Activated CD8-positive, alpha-beta T cell treated with anti-CD3 and anti-CD28 coated beads, Interleukin-2, amount 10 ng/mL, durations not matched to agents 7 days and 5 days (primary cell): Measurements from ENCODE around the gene SLC35C1. TPM values are rescaled to one million over a fixed set of nuclear protein-coding genes. Genes with fewer than 3 reads are reported as not detected.

ENCODE experiments used
- ATAC-seq: fragments of 150-1000 bp; cut with Tn5 transposase; one replicate; pipeline ENCODE4 v1.10.0; 2021; ENCODE audit warnings: moderate library complexity
- CTCF ChIA-PET: fragments of 350-600 bp; sonication (Branson Sonifier 250); formaldehyde crosslinking; loops from one replicate; lab custom pipeline; 2021; ENCODE audit warnings: antibody characterized with exemption; lab: Charles Lee
- POLR2A ChIA-PET: fragments of 350-600 bp; sonication (Branson Sonifier 250); formaldehyde crosslinking; loops from one replicate; lab custom pipeline; 2021; ENCODE audit warnings: antibody characterized with exemption; lab: Charles Lee
- DNase-seq: peaks from one replicate; pipeline ENCODE4 v3.0.0-alpha.2; 2020
- H3K27ac Mint-ChIP-seq: one replicate; pipeline ENCODE4 v1.8.0; 2021; ENCODE audit warnings: mild to moderate bottlenecking, mixed read lengths
- H3K27me3 Mint-ChIP-seq: one replicate; pipeline ENCODE4 v1.8.0; 2021; ENCODE audit warnings: low read depth, mixed read lengths
- H3K36me3 Mint-ChIP-seq: one replicate; pipeline ENCODE4 v1.8.0; 2021; ENCODE audit warnings: low read depth, mixed read lengths
- H3K4me1 Mint-ChIP-seq: one replicate; pipeline ENCODE4 v1.8.0; 2021; ENCODE audit warnings: low read depth, mixed read lengths
- H3K4me3 Mint-ChIP-seq: one replicate; pipeline ENCODE4 v1.8.0; 2021; ENCODE audit warnings: mild to moderate bottlenecking, mixed read lengths
- H3K9me3 Mint-ChIP-seq: one replicate; pipeline ENCODE4 v1.8.0; 2022; ENCODE audit warnings: mixed read lengths; ENCODE audit not compliant: insufficient read depth
- total RNA-seq, 2 experiments: library from RNA; stranded (reverse); gene quantifications; one replicate each; pipeline ENCODE4 v1.2.3, GENCODE V29; 2021

The SLC35C1 gene
- total RNA-seq, 2 experiments from 2014 or later = 21.8 to 23.5 TPM

DNA sequence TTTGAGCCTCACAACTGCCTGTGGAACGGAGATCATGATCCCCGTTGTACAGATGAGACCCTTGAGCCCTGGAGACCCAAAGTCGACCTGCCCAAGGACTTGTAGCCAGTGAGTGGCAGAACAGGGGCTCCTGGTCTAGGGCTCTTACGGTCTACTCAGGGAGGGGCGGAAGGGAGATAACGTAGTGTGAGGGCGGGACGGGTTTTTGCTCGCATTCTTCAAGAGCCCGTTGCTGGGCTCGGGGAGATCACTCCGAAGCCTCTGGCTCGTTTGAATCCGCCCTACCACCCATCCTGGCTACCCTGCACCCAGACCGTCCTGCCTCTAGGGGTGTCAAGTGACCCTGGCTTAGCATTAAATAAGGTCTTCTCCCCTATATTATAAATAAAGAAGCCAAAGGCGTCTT, 43.0 kb downstream of the SLC35C1 start:
- Mint-ChIP-seq H3K27ac (peak overlapping the region; percentile 86), H3K4me3 (peak overlapping the region; percentile 77), H3K9me3 (no peaks in the 10 kb centered on the region), H3K4me1 (peaks cover 44% of the 10 kb centered on the region), H3K27me3 (peaks cover 12% of the 10 kb centered on the region), H3K36me3 (peaks cover 4% of the 10 kb centered on the region)
- CTCF ChIA-PET = interaction anchor here (1.8 to 6.3 kb wide), 2 partner anchors 14 to 159 kb away, joined by 4 to 71 read pairs; no protein-coding TSS in a partner anchor
- POLR2A ChIA-PET = interaction anchor here (0.9 kb wide), 1 partner anchor 69 kb away, joined by 3 read pairs; no protein-coding TSS in a partner anchor
- DNase-seq (peak; percentile 72), ATAC-seq (peak; percentile 41)

GRCh38 chr11:45848654-45849081, 43.7 kb downstream of the SLC35C1 start:
- DNase-seq (no peak), ATAC-seq (no peak)
- Mint-ChIP-seq H3K27me3 (peaks cover 12% of the 10 kb centered on the region), H3K27ac (no peak overlapping the region), H3K4me3 (peak overlapping the region; percentile 77), H3K4me1 (peaks cover 36% of the 10 kb centered on the region), H3K36me3 (peaks cover 4% of the 10 kb centered on the region), H3K9me3 (no peaks in the 10 kb centered on the region)
- POLR2A ChIA-PET = interaction anchor here (0.9 kb wide), 1 partner anchor 68 kb away, joined by 3 read pairs; no protein-coding TSS in a partner anchor
- CTCF ChIA-PET = no interaction called here

GRCh38 chr11:45850446-45850845, 45.5 kb downstream of the SLC35C1 start:
- Mint-ChIP-seq H3K9me3 (no peaks in the 10 kb centered on the region), H3K27me3 (peaks cover 7% of the 10 kb centered on the region), H3K4me1 (peaks cover 32% of the 10 kb centered on the region), H3K27ac (no peak overlapping the region), H3K4me3 (no peak overlapping the region), H3K36me3 (peaks cover 4% of the 10 kb centered on the region)
- DNase-seq (no peak), ATAC-seq (no peak)
- ChIA-PET CTCF (interaction anchor here (1.8 kb wide), 1 partner anchor 156 kb away, joined by 6 read pairs; no protein-coding TSS in a partner anchor), POLR2A (interaction anchor here (1.3 kb wide), 1 partner anchor 10 kb away, joined by 3 read pairs; no protein-coding TSS in a partner anchor)

GRCh38 chr11:45851228-45851627, 46.3 kb downstream of the SLC35C1 start:
- Mint-ChIP-seq H3K27ac (no peak overlapping the region), H3K9me3 (no peaks in the 10 kb centered on the region), H3K27me3 (no peaks in the 10 kb centered on the region), H3K4me1 (peaks cover 31% of the 10 kb centered on the region), H3K36me3 (peaks cover 7% of the 10 kb centered on the region), H3K4me3 (no peak overlapping the region)
- ATAC-seq (no peak), DNase-seq (no peak)
- ChIA-PET POLR2A (interaction anchor here (1.3 kb wide), 1 partner anchor 9 kb away, joined by 3 read pairs; no protein-coding TSS in a partner anchor), CTCF (interaction anchor here (1.8 kb wide), 1 partner anchor 155 kb away, joined by 6 read pairs; no protein-coding TSS in a partner anchor)

GRCh38 chr11:45852018-45852711, 47.2 kb downstream of the SLC35C1 start:
- no peaks in the 10 kb centered on the region for H3K27me3 Mint-ChIP-seq
- POLR2A ChIA-PET = no interaction called here
- peaks cover 12% of the 10 kb centered on the region for H3K36me3 Mint-ChIP-seq
- H3K4me3 Mint-ChIP-seq = no peak overlapping the region
- no peaks in the 10 kb centered on the region for H3K9me3 Mint-ChIP-seq
- ATAC-seq (no peak), DNase-seq (no peak)
- CTCF ChIA-PET = no interaction called here
- H3K4me1 Mint-ChIP-seq = peaks cover 22% of the 10 kb centered on the region
- H3K27ac Mint-ChIP-seq = no peak overlapping the region

- H3K4me1 Mint-ChIP-seq = peaks cover 22% of the 10 kb centered on the region
- H3K36me3 Mint-ChIP-seq = peaks cover 15% of the 10 kb centered on the region
- ChIA-PET POLR2A (no interaction called here), CTCF (no interaction called here)
- no peak overlapping the region for H3K4me3 Mint-ChIP-seq
- ATAC-seq (no peak), DNase-seq (no peak)
- no peaks in the 10 kb centered on the region for H3K27me3 Mint-ChIP-seq
- no peaks in the 10 kb centered on the region for H3K9me3 Mint-ChIP-seq
- no peak overlapping the region for H3K27ac Mint-ChIP-seq
Observed at GRCh38 chr11:45852712-45853101, 47.8 kb downstream of the SLC35C1 start.

- no peak for ATAC-seq
- Mint-ChIP-seq H3K9me3 (no peaks in the 10 kb centered on the region), H3K27ac (no peak overlapping the region), H3K36me3 (peaks cover 18% of the 10 kb centered on the region), H3K27me3 (no peaks in the 10 kb centered on the region), H3K4me1 (peaks cover 15% of the 10 kb centered on the region), H3K4me3 (no peak overlapping the region)
- CTCF ChIA-PET = no interaction called here
- no peak for DNase-seq
- POLR2A ChIA-PET = no interaction called here
Observed at GRCh38 chr11:45853332-45854219, 48.6 kb downstream of the SLC35C1 start.

DNA sequence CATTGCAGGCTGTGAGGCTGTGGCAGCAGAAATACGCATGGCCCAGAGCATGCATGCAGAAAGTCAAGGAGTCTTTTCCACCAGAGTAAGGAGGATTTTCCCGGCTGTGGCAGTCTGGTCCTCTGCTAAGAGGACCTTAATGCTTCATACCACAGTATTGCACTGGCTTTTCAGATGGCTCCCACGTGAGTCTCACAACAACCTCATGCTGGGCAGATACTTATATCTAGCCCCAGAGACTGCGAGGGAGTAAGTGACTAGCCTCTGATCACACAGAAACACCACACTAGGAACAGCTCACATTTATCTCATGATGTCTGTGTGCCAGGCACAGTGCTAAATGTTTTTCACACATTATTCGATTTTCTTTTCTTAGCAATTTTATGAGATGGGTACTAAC, 50.4 kb downstream of the SLC35C1 start:
- Mint-ChIP-seq H3K27me3 (no peaks in the 10 kb centered on the region), H3K27ac (no peak overlapping the region), H3K9me3 (no peaks in the 10 kb centered on the region), H3K4me1 (peaks cover 3% of the 10 kb centered on the region), H3K4me3 (no peak overlapping the region), H3K36me3 (peaks cover 21% of the 10 kb centered on the region)
- CTCF ChIA-PET = no interaction called here
- DNase-seq (no peak), ATAC-seq (no peak)
- POLR2A ChIA-PET = no interaction called here

DNA sequence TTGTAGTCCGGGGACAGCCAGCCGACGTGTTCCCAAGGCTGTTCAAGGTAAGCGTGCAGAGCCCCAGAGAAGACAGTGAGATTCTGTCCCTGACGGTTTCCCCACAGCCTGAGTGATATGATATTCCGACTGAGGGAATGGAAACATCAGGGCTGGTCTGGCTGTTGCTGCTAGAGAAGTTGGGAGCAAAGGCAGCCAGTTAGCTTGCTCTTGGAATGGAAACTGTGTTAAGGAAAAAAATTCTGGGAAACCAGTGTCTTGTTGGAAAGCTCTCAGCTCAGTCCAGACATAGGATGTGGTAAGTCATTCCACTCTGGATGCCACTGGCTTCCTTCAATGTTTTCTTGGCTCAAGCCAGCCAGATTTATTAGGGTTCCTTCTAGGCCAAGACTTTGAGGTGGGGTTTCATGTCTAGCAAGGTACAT, 51.1 kb downstream of the SLC35C1 start:
- peaks cover 3% of the 10 kb centered on the region for H3K4me1 Mint-ChIP-seq
- H3K9me3 Mint-ChIP-seq = no peaks in the 10 kb centered on the region
- ATAC-seq (no peak), DNase-seq (no peak)
- ChIA-PET CTCF (no interaction called here), POLR2A (no interaction called here)
- H3K27ac Mint-ChIP-seq = no peak overlapping the region
- H3K36me3 Mint-ChIP-seq = peaks cover 21% of the 10 kb centered on the region
- no peak overlapping the region for H3K4me3 Mint-ChIP-seq
- H3K27me3 Mint-ChIP-seq = no peaks in the 10 kb centered on the region

GRCh38 chr11:45857961-45858474, 53.1 kb downstream of the SLC35C1 start:
- CTCF ChIA-PET = interaction anchor here (1.4 to 2.1 kb wide), 2 partner anchors 15 kb away, joined by 3 to 8 read pairs; no protein-coding TSS in a partner anchor
- POLR2A ChIA-PET = no interaction called here
- Mint-ChIP-seq H3K27me3 (no peaks in the 10 kb centered on the region), H3K4me1 (no peaks in the 10 kb centered on the region), H3K27ac (no peak overlapping the region), H3K36me3 (peaks cover 35% of the 10 kb centered on the region), H3K4me3 (no peak overlapping the region), H3K9me3 (no peaks in the 10 kb centered on the region)
- no peak for ATAC-seq
- DNase-seq = no peak

GRCh38 chr11:45858751-45859398, 53.9 kb downstream of the SLC35C1 start:
- CTCF ChIA-PET = interaction anchor here (2.1 kb wide), 1 partner anchor 16 kb away, joined by 8 read pairs; no protein-coding TSS in a partner anchor
- ATAC-seq (no peak), DNase-seq (no peak)
- no peaks in the 10 kb centered on the region for H3K9me3 Mint-ChIP-seq
- H3K4me1 Mint-ChIP-seq = no peaks in the 10 kb centered on the region
- peaks cover 39% of the 10 kb centered on the region for H3K36me3 Mint-ChIP-seq
- no peak overlapping the region for H3K4me3 Mint-ChIP-seq
- no peak overlapping the region for H3K27ac Mint-ChIP-seq
- POLR2A ChIA-PET = no interaction called here
- no peaks in the 10 kb centered on the region for H3K27me3 Mint-ChIP-seq
